Liver (tissue), 9 donors: ENCODE results near the gene UBXN11. TPM values are rescaled to one million over a fixed set of nuclear protein-coding genes. Genes with fewer than 3 reads are reported as not detected.

ENCODE experiments used
- DNase-seq: peaks from one replicate; pipeline ENCODE4 v3.0.0-alpha.2; 2017; ENCODE audit warnings: low spot score
- H3K27ac ChIP-seq, 2 donors: one replicate each; pipeline ENCODE4 v1.7.0; 2013; ENCODE audit warnings: inconsistent platforms in 2 of 2, low read length in 2 of 2, control low read depth in 1 of 2, low read depth in 1 of 2, mild to moderate bottlenecking in 1 of 2
- H3K27me3 ChIP-seq, 4 donors: one replicate each; pipeline versions ENCODE4 v1.6.1 to v1.7.0; 2013; ENCODE audit warnings: low read length in 3 of 4, inconsistent platforms in 1 of 4, mild to moderate bottlenecking in 1 of 4, moderate library complexity in 1 of 4; ENCODE audit not compliant: control insufficient read depth in 4 of 4, insufficient read depth in 4 of 4
- H3K36me3 ChIP-seq, 4 donors: one replicate each; pipeline versions ENCODE4 v1.6.1 to v1.7.0; 2013; ENCODE audit warnings: low read length in 3 of 4, mild to moderate bottlenecking in 3 of 4, low read depth in 1 of 4, moderate library complexity in 1 of 4; ENCODE audit not compliant: control insufficient read depth in 4 of 4, insufficient read depth in 3 of 4
- H3K4me1 ChIP-seq, 4 donors: one replicate each; pipeline versions ENCODE4 v1.6.1 to v1.7.0; 2013; ENCODE audit warnings: low read length in 3 of 4, mild to moderate bottlenecking in 3 of 4, moderate library complexity in 1 of 4; ENCODE audit not compliant: control insufficient read depth in 4 of 4, insufficient read depth in 4 of 4
- H3K4me3 ChIP-seq, 3 donors: one replicate each; pipeline versions ENCODE4 v1.6.1 to v1.7.0; 2013; ENCODE audit warnings: low read length in 3 of 3, control low read depth in 1 of 3, low read depth in 1 of 3, mild to moderate bottlenecking in 1 of 3
- H3K9ac ChIP-seq, 2 donors: one replicate each; pipeline ENCODE4 v1.7.0; 2013; ENCODE audit warnings: low read length in 2 of 2, mild to moderate bottlenecking in 2 of 2, moderate library complexity in 2 of 2, control low read depth in 1 of 2, low read depth in 1 of 2
- H3K9me3 ChIP-seq, 4 donors: one replicate each; pipeline versions ENCODE4 v1.6.1 to v1.7.0; 2013; ENCODE audit warnings: low read length in 3 of 4; ENCODE audit not compliant: control insufficient read depth in 4 of 4
- ATF3 ChIP-seq: IDR thresholded peaks from 2 replicates; pipeline ENCODE4 v1.6.1; 2016; ENCODE audit warnings: antibody characterized with exemption
- CTCF ChIP-seq: fragments of 150-350 bp; IDR thresholded peaks from 2 replicates; pipeline ENCODE4 v1.5.1; 2017; ENCODE audit warnings: improper control_type of control experiment, low read depth, low read length; ENCODE audit not compliant: missing input control
- EGR1 ChIP-seq, 2 donors: IDR thresholded peaks; 2 replicates each; pipeline ENCODE4 v1.6.1; 2016 to 2018; ENCODE audit warnings: antibody characterized with exemption in 2 of 2, low read depth in 2 of 2
- FOXA1 ChIP-seq: IDR thresholded peaks from 2 replicates; pipeline ENCODE4 v1.6.1; 2016; ENCODE audit warnings: antibody characterized with exemption
- FOXA2 ChIP-seq: IDR thresholded peaks from 2 replicates; pipeline ENCODE4 v1.6.1; 2016; ENCODE audit warnings: antibody characterized with exemption
- GABPA ChIP-seq, 2 donors: IDR thresholded peaks in 1 of 2; conservative IDR thresholded peaks in 1 of 2; 2 replicates each; pipeline ENCODE4 v1.6.1; 2016; ENCODE audit warnings: antibody characterized with exemption in 2 of 2, mild to moderate bottlenecking in 1 of 2, moderate library complexity in 1 of 2
- HNF4A ChIP-seq, 2 donors: conservative IDR thresholded peaks; 2 replicates each; pipeline ENCODE4 v1.6.1; 2016; ENCODE audit warnings: antibody characterized with exemption in 2 of 2, mild to moderate bottlenecking in 2 of 2
- HNF4G ChIP-seq: IDR thresholded peaks from 2 replicates; pipeline ENCODE4 v1.6.1; 2016; ENCODE audit warnings: antibody characterized with exemption
- JUND ChIP-seq, 2 donors: IDR thresholded peaks; 2 replicates each; pipeline ENCODE4 v1.6.1; 2016; ENCODE audit warnings: antibody characterized with exemption in 2 of 2
- MAX ChIP-seq: IDR thresholded peaks from 2 replicates; pipeline ENCODE4 v1.6.1; 2016; ENCODE audit warnings: antibody characterized with exemption
- NR2F2 ChIP-seq: IDR thresholded peaks from 2 replicates; pipeline ENCODE4 v1.6.1; 2016; ENCODE audit warnings: antibody characterized with exemption
- RAD21 ChIP-seq, 2 donors: IDR thresholded peaks; 2 replicates each; pipeline ENCODE4 v1.6.1; 2016; ENCODE audit warnings: antibody characterized with exemption in 2 of 2, mild to moderate bottlenecking in 2 of 2
- REST ChIP-seq: IDR thresholded peaks from 2 replicates; pipeline ENCODE4 v1.6.1; 2016; ENCODE audit warnings: antibody characterized with exemption, mild to moderate bottlenecking
- RXRA ChIP-seq, 2 donors: IDR thresholded peaks; 2 replicates each; pipeline ENCODE4 v1.6.1; 2017 to 2018; ENCODE audit warnings: antibody characterized with exemption in 2 of 2, mild to moderate bottlenecking in 1 of 2
- SP1 ChIP-seq: IDR thresholded peaks from 2 replicates; pipeline ENCODE4 v1.6.1; 2018; ENCODE audit warnings: antibody characterized with exemption, mild to moderate bottlenecking
- TAF1 ChIP-seq: conservative IDR thresholded peaks from 2 replicates; pipeline ENCODE4 v1.6.1; 2016; ENCODE audit warnings: antibody characterized with exemption, mild to moderate bottlenecking
- YY1 ChIP-seq: IDR thresholded peaks from 2 replicates; pipeline ENCODE4 v1.6.1; 2016; ENCODE audit warnings: antibody characterized with exemption, mild to moderate bottlenecking
- ZBTB33 ChIP-seq: IDR thresholded peaks from 2 replicates; pipeline ENCODE4 v1.6.1; 2016; ENCODE audit warnings: antibody characterized with exemption
- WGBS: extraction: QIAGEN DNeasy Blood & Tissue Kit; methylation state at CpG from one replicate; pipeline ENCODE4 v1.1.7; 2013; 5-methylcytosine and 5-hydroxymethylcytosine counted together
- polyA plus RNA-seq, 2 donors: library from polyadenylated mRNA; stranded (reverse) in 1 of 2; unstranded in 1 of 2; fragments of 200-250 nt in 1 of 2; fragments of >200 nt in 1 of 2; fragmentation: Nextera tagmentation in 1 of 2; extraction: Ambion mirVana in 1 of 2; gene quantifications; one replicate each; pipeline versions ENCODE4 v1.2.1 to v1.2.3, GENCODE V29; 2013 to 2015
- total RNA-seq, 2 donors: library from RNA; depleted of rRNA; stranded (reverse); fragments of >200 nt; gene quantifications; one replicate each; pipeline ENCODE4 v1.2.3, GENCODE V29; 2014
- donor health status: healthy.
- donor health status: healthy.
- donor health status: healthy.
- donor health status: healthy.
- donor health status: healthy.

The UBXN11 gene
- total and polyA plus RNA-seq, 4 donors = 3.0 to 9.5 (median 7.3) TPM

- H3K9me3 ChIP-seq = no peaks in the 10 kb centered on the region
- TF ChIP-seq GABPA (IDR thresholded peaks at IDR 0.05 in 1 of 2, conservative IDR thresholded peaks at IDR 0.05 in 1 of 2) (no peak), FOXA2 (no peak), YY1 (no peak), JUND (IDR thresholded peaks at IDR 0.05) (no peak), RXRA (IDR thresholded peaks at IDR 0.05) (no peak), MAX (no peak), TAF1 (no peak), RAD21 (IDR thresholded peaks at IDR 0.05) (no peak), FOXA1 (no peak), REST (no peak), HNF4A (conservative IDR thresholded peaks at IDR 0.05) (no peak), ZBTB33 (no peak)
- H3K4me1 ChIP-seq = peaks cover 0 to 3% (median 0%) of the 10 kb centered on the region in 4 donors
- no peak overlapping the region for H3K4me3 ChIP-seq
- DNase-seq = no peak
- no peak overlapping the region for H3K9ac ChIP-seq
- H3K27me3 ChIP-seq = no peaks in the 10 kb centered on the region
- H3K27ac ChIP-seq = no peak overlapping the region
- no peaks in the 10 kb centered on the region for H3K36me3 ChIP-seq
- WGBS = 94% methylated on average over 4 of the region's 4 CpGs
These were observed 14.5 kb downstream of the UBXN11 start for GRCh38 chr1:26291939-26292338.

- TF ChIP-seq TAF1 = no peak
- TF ChIP-seq FOXA1 = no peak
- no peak for TF ChIP-seq HNF4A (conservative IDR thresholded peaks at IDR 0.05)
- no peak for TF ChIP-seq CTCF
- TF ChIP-seq SP1 = no peak
- no peak for TF ChIP-seq MAX
- no peak for TF ChIP-seq ATF3
- no peak for TF ChIP-seq RXRA (IDR thresholded peaks at IDR 0.05)
- TF ChIP-seq ZBTB33 = no peak
- no peak for TF ChIP-seq YY1
- no peak for TF ChIP-seq NR2F2
- TF ChIP-seq FOXA2 = no peak
- no peak for TF ChIP-seq EGR1 (IDR thresholded peaks at IDR 0.05; ENCODE audit: low read depth in 2 of 2)
- TF ChIP-seq GABPA (IDR thresholded peaks at IDR 0.05 in 1 of 2, conservative IDR thresholded peaks at IDR 0.05 in 1 of 2) = no peak
- TF ChIP-seq JUND (IDR thresholded peaks at IDR 0.05) = no peak
- no peak for TF ChIP-seq HNF4G
- no peak for TF ChIP-seq RAD21 (IDR thresholded peaks at IDR 0.05)
- TF ChIP-seq REST = no peak
- DNase-seq = no peak
- no peaks in the 10 kb centered on the region for H3K27me3 ChIP-seq
- H3K9me3 ChIP-seq = no peaks in the 10 kb centered on the region
- 97% methylated on average over 3 of the region's 3 CpGs for WGBS
- peaks cover 0 to 3% (median 0%) of the 10 kb centered on the region in 4 donors for H3K4me1 ChIP-seq
- H3K27ac ChIP-seq = no peak overlapping the region
- H3K36me3 ChIP-seq = no peaks in the 10 kb centered on the region
- H3K9ac ChIP-seq = no peak overlapping the region
- H3K4me3 ChIP-seq = no peak overlapping the region
These were observed 15.0 kb downstream of the UBXN11 start for GRCh38 chr1:26291433-26291832.
